Left forelimb (tissue), 1 donor: ENCODE measurements around the gene TBC1D25.

ENCODE experiments used
- DNase-seq: peaks from one replicate; pipeline ENCODE4 v3.0.0-alpha.2; 2018; ENCODE audit warnings: low spot score

The TBC1D25 gene, protein sequence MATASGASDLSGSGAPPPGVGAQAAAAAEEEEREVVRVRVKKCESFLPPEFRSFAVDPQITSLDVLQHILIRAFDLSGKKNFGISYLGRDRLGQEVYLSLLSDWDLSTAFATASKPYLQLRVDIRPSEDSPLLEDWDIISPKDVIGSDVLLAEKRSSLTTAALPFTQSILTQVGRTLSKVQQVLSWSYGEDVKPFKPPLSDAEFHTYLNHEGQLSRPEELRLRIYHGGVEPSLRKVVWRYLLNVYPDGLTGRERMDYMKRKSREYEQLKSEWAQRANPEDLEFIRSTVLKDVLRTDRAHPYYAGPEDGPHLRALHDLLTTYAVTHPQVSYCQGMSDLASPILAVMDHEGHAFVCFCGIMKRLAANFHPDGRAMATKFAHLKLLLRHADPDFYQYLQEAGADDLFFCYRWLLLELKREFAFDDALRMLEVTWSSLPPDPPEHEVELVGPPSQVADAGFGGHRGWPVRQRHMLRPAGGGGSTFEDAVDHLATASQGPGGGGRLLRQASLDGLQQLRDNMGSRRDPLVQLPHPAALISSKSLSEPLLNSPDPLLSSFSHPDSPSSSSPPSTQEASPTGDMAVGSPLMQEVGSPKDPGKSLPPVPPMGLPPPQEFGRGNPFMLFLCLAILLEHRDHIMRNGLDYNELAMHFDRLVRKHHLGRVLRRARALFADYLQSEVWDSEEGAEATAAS

GRCh38 chrX:48539345-48540027 is at the start of gene TBC1D25:
TBC1D25 (plus strand) TSS chrX:48539714; CDS start chrX:48539798, 84 bp downstream.
- peak; percentile 94 for DNase-seq

DNA sequence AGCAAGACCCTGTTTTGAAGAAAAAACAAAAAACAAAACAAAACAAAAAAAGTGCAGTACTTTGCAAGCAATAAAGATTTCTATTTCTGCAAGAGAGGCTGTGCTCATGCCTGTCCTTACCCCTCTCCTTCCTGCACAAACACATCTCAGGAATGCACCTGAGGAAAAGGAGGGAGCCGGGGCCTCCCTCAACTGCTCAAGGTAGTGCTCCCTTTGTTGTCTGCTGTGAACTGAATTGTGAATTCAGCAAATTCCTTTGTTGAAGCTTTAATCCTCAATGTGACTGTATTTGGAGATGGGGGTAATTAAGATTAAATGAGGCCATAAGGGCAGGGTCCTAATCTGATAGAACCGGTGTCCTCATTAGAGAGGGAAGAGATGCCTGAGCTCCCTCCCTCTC is 49.6 kb upstream of the TBC1D25 start:
- DNase-seq: no peak

DNA sequence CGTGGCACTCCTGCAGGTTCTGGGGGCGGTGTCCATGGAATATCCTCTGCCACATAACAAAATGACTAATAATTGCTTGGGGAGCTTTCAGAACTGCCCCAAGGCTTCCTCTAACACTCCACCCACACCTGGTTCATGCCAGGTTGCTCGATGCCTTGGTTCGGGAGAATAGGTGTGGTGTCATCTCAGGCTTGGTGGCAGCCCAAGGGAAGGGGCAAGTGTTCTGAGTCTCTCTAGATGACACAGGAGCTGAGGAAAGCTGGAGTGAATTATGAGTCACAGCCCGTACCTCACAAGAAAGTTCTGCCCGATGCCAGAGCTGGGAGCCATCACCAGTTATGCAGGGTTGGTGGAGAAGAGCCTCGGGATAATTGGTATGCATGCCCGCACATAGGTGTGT is 48.9 kb upstream of the TBC1D25 start:
- no peak for DNase-seq

DNA sequence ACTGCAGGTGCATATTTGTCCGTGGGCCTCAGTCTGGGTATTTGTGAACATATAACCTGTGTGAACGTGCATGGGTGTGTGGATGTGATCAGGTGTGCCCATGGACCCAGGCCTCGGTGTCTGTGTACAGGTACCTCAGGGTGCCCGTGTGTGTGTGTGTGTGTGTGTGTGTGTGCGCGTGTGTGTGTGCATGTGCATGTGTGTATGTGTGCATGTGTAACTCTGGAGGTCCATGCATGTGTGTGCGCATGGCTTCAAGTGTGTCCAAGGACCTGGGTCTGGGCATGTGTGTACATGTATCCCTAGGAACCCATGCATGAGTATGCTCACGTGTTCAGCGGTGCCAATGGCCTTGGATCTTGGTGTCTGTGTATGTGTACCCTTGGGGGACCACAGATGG is 47.7 kb upstream of the TBC1D25 start:
- DNase-seq: no peak

DNA sequence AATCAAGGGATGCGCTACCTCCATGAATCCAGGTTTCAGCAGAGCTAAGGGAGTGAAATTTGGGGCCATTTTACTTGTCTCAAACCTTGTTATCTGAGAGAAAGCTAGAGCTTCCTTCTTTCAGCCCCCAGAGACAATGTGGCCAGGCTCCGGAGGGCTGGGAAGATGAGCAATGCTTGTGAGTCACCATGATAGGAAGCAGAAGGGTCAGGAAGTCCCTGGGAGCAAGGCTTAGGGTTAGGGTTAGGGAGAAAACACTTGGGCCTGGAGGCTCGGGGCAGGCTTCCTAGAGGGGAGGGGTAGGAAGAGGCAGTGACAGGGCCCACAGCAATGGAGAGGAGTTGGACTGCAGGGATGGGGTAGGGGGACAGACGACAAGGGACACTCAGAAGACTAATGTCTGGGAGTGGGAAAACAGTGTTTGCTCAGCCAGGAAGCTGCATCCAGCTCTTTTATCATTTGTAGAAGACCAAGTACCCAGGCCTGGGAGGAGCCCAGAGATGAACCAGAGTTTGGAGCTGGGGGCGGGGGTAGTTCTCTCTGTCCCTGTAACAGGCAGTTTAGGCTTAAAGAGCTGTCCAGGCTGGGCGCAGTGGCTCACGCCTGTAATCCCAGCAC is 47.1 kb upstream of the TBC1D25 start:
- no peak for DNase-seq

- DNase-seq: no peak
These were observed 45.6 kb upstream of the TBC1D25 start for GRCh38 chrX:48493890-48494364.

DNA sequence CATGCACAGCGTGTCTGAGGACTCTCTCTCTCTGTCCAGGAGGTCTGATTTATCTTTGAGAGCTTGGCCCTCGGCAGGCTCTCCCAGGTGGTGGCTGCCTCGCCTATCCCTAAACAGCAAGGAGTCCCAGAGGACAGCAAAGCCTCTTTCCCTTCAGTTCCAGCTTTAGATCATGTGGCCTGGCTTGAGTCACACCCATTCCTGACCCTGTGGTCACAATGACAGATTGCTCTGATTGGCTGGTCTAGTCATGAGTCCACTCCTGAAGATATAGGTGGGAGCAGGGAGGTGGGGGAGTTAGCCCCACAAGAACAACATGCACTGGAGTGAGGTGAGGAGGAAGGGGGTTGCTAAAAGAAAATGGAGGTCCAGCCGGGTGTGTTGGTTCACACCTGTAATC is 42.9 kb upstream of the TBC1D25 start:
- DNase-seq: no peak

DNA sequence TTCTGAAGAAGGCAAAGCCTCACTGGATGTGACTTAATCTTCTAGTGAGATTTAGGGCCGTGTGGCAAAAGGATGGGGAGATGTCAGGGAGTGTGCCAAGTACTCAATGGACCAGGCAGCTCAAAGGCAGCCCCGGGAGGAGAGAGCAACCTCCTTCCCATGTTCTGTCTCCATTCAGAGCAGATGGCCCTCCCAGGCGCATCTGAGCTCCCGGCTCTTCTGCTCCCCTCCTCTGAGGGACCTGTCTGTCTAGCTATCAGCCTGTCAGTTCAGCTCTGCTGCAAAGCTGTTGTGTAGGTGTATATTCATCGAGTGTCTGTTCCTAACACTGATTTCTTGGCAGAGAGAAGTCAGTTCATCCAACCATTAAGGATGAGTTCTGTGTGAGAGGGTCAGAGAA is 41.6 kb upstream of the TBC1D25 start:
- no peak for DNase-seq

DNA sequence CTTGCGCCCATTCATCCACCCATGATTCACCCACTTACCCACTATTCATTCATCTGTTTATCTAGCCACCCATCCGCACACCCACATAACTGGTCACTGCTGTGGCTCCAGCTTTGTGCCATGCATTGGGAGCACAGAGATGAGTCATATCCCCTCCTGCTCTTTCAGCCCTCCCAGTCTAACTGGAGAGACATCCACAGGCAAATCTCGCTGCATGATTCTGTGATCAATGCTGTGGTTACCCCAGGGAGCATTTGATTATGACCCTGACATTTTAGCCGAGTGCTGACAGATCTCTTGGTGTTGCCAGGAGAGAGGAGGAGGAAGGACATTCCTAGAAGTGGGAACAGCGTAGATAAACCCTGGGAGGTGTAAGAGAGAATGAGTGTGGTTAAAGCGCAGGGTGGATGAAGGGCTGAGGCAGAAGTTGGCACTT is 41.1 kb upstream of the TBC1D25 start:
- no peak for DNase-seq

- DNase-seq: no peak
These were observed 35.3 kb upstream of the TBC1D25 start for GRCh38 chrX:48504261-48504660.

- DNase-seq: no peak
These were observed 34.0 kb upstream of the TBC1D25 start for GRCh38 chrX:48505481-48505880.

GRCh38 chrX:48507246-48507645 is 32.3 kb upstream of the TBC1D25 start:
- DNase-seq: no peak

- peak; percentile 80 for DNase-seq
These were observed 30.9 kb upstream of the TBC1D25 start, which contains the start of gene PORCN for GRCh38 chrX:48508400-48509244. PORCN (plus strand) TSS chrX:48508992; CDS start chrX:48509821, 829 bp downstream.

- DNase-seq: no peak
These were observed 30.3 kb upstream of the TBC1D25 start for GRCh38 chrX:48509245-48509590.

GRCh38 chrX:48509619-48510018 is 29.9 kb upstream of the TBC1D25 start:
- no peak for DNase-seq

- DNase-seq: no peak
These were observed 28.0 kb upstream of the TBC1D25 start for GRCh38 chrX:48511560-48511959.

- DNase-seq: no peak
These were observed 27.1 kb upstream of the TBC1D25 start for GRCh38 chrX:48512371-48512935.

- no peak for DNase-seq
These were observed 25.8 kb upstream of the TBC1D25 start for GRCh38 chrX:48513670-48514069.

- DNase-seq: no peak
These were observed 25.2 kb upstream of the TBC1D25 start for GRCh38 chrX:48514126-48514806.

DNA sequence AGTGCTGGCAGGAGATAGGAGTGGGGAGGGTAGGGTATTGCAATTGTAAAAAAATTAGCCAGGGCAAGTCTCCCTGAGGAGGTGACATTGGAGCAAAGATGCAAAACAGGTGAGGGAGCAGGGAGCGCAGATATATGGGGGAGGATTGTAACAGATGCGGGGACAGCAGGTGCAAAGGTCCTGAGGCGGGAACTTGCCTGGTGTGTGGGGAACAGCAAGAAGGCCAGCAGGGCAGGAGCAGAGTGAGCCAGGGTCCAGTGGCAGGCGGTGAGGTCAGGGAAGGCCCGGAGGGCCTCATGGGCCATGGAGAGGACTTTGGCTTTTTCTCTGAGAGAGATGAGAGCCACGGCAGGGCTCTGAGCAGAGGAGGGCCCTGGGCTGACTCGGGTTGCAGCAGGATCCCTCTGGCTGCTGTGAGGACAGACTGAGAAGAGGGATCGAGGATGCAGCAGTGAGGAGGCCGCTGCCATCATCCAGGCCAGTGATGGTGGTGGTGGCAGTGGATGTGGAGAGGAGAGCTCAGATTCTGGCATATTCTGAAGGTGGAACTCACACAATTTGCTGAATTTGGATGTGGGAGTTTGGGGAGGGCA is 24.6 kb upstream of the TBC1D25 start:
- DNase-seq: no peak
